HepG2 (cell line): ENCODE data around the gene FAM221A. TPM values are rescaled to one million over a fixed set of nuclear protein-coding genes. Genes with fewer than 3 reads are reported as not detected.

ENCODE experiments used
- CENPBD1 ChIP-seq: sonication (generic); formaldehyde crosslinking; IDR thresholded peaks from 2 replicates; pipeline ENCODE4 v1.8.0; 2022; ENCODE audit warnings: missing genetic modification reagents, low read depth, mild to moderate bottlenecking, borderline replicate concordance
- GRHL1 ChIP-seq: sonication (generic); formaldehyde crosslinking; conservative IDR thresholded peaks from 2 replicates; pipeline ENCODE4 v1.8.0; 2022; ENCODE audit warnings: missing genetic modification reagents
- IKZF4 ChIP-seq: sonication (generic); formaldehyde crosslinking; IDR thresholded peaks from 2 replicates; pipeline ENCODE4 v1.5.1; 2020; ENCODE audit warnings: borderline replicate concordance, mild to moderate bottlenecking, low read depth, missing genetic modification reagents; ENCODE audit errors: not compliant biosample characterization
- JARID2 ChIP-seq: sonication (generic); formaldehyde crosslinking; IDR thresholded peaks from 2 replicates; pipeline ENCODE4 v1.8.1; 2023; ENCODE audit warnings: missing genetic modification reagents, inconsistent platforms; ENCODE audit not compliant: insufficient replicate concordance
- KDM2A ChIP-seq: sonication (generic); formaldehyde crosslinking; IDR thresholded peaks from 2 replicates; pipeline ENCODE4 v1.4.0; 2020; ENCODE audit warnings: low read depth, missing genetic modification reagents, borderline replicate concordance
- KDM4B ChIP-seq: sonication (generic); formaldehyde crosslinking; IDR thresholded peaks from 2 replicates; pipeline ENCODE4 v1.4.0; 2020; ENCODE audit warnings: missing genetic modification reagents
- MED1 ChIP-seq: sonication (generic); formaldehyde crosslinking; IDR thresholded peaks from 2 replicates; pipeline ENCODE4 v1.4.0; 2020; ENCODE audit warnings: missing genetic modification reagents
- NONO ChIP-seq, 2 experiments: fragments of 450-650 bp in 1 of 2; sonication (generic) in 1 of 2; formaldehyde crosslinking in 1 of 2; IDR thresholded peaks in 1 of 2; conservative IDR thresholded peaks in 1 of 2; 2 replicates each; pipeline versions ENCODE4 v1.6.1 to v1.8.0; 2017 to 2022; ENCODE audit warnings: mild to moderate bottlenecking in 1 of 2, missing genetic modification reagents in 1 of 2, moderate library complexity in 1 of 2
- POLR2A ChIP-seq, 2 experiments: IDR thresholded peaks; 2 replicates each; pipeline ENCODE4 v1.6.1; 2011; ENCODE audit warnings: low read depth in 2 of 2, low read length in 2 of 2, mild to moderate bottlenecking in 1 of 2, moderate library complexity in 1 of 2; ENCODE audit not compliant: insufficient read depth in 1 of 2
- RAD21 ChIP-seq: fragments of 450-650 bp; formaldehyde crosslinking; IDR thresholded peaks from 2 replicates; pipeline ENCODE4 v1.5.0; 2020; ENCODE audit warnings: mild to moderate bottlenecking
- SKI ChIP-seq: fragments of 450-650 bp; IDR thresholded peaks from one replicate; pipeline ENCODE4 v1.6.1; 2018; ENCODE audit warnings: mild to moderate bottlenecking; ENCODE audit not compliant: partially characterized antibody
- SP2 ChIP-seq: sonication (generic); formaldehyde crosslinking; IDR thresholded peaks from 2 replicates; pipeline ENCODE4 v1.5.1; 2020; ENCODE audit warnings: mild to moderate bottlenecking, missing genetic modification reagents
- TP53 ChIP-seq: sonication (generic); formaldehyde crosslinking; conservative IDR thresholded peaks from 2 replicates; pipeline ENCODE4 v1.4.0; 2020; ENCODE audit warnings: missing genetic modification reagents
- ZHX1 ChIP-seq: sonication (generic); formaldehyde crosslinking; IDR thresholded peaks from 2 replicates; pipeline ENCODE4 v1.8.1; 2022; ENCODE audit warnings: low read depth, mild to moderate bottlenecking, missing genetic modification reagents
- ZNF10 ChIP-seq: sonication (generic); formaldehyde crosslinking; IDR thresholded peaks from 2 replicates; pipeline ENCODE4 v1.4.0; 2020; ENCODE audit warnings: mild to moderate bottlenecking, low read depth, missing genetic modification reagents, borderline replicate concordance
- ZNF260 ChIP-seq: sonication (generic); formaldehyde crosslinking; IDR thresholded peaks from 2 replicates; pipeline ENCODE4 v1.4.0; 2020; ENCODE audit warnings: missing genetic modification reagents, low read depth, mild to moderate bottlenecking, borderline replicate concordance
- ZNF33A ChIP-seq: sonication (generic); formaldehyde crosslinking; IDR thresholded peaks from 2 replicates; pipeline ENCODE4 v1.5.1; 2020; ENCODE audit warnings: missing genetic modification reagents, mild to moderate bottlenecking, moderate library complexity, borderline replicate concordance
- ZNF44 ChIP-seq: sonication (generic); formaldehyde crosslinking; IDR thresholded peaks from 2 replicates; pipeline ENCODE4 v1.5.1; 2020; ENCODE audit warnings: mild to moderate bottlenecking, missing genetic modification reagents
- ZNF720 ChIP-seq: sonication (generic); formaldehyde crosslinking; IDR thresholded peaks from 2 replicates; pipeline ENCODE4 v1.4.0; 2020; ENCODE audit warnings: missing genetic modification reagents
- ZSCAN22 ChIP-seq: sonication (generic); formaldehyde crosslinking; IDR thresholded peaks from 2 replicates; pipeline ENCODE4 v1.4.0; 2020; ENCODE audit warnings: mild to moderate bottlenecking, missing genetic modification reagents
- polyA plus RNA-seq, 8 experiments: library from polyadenylated mRNA; depleted of rRNA in 3 of 8; stranded (reverse) in 7 of 8; unstranded in 1 of 8; fragments of >200 nt; fragmentation: Illumina TruSeq in 4 of 8; extraction: Trizol in 4 of 8; gene quantifications; 2 replicates each; pipeline versions ENCODE4 v1.2.1 to v1.2.3, GENCODE V29; 2011 to 2016; ENCODE audit warnings: low read depth in 4 of 8, missing spikeins in 1 of 8, mixed read lengths in 1 of 8; ENCODE audit not compliant: insufficient read depth in 1 of 8
- total RNA-seq, 5 experiments: library from RNA; depleted of rRNA; stranded (reverse); fragments of >200 nt; fragmentation: Illumina TruSeq; extraction: Trizol; gene quantifications; 2 replicates each; pipeline ENCODE4 v1.2.3, GENCODE V29; 2016; ENCODE audit warnings: low read depth in 1 of 5
- TF ChIP-seq, protein P1 (sequence below): sonication (generic); formaldehyde crosslinking; IDR thresholded peaks from 2 replicates; pipeline ENCODE4 v1.4.0; 2020; ENCODE audit warnings: missing genetic modification reagents
- TF ChIP-seq, protein P2 (sequence below): sonication (generic); formaldehyde crosslinking; IDR thresholded peaks from 2 replicates; pipeline ENCODE4 v1.5.0; 2020; ENCODE audit warnings: mild to moderate bottlenecking, missing genetic modification reagents, moderate library complexity

FAM221A gene
- total and polyA plus RNA-seq, 2 of the 13 experiments (the other 11 are each of a cell fraction or from before 2014, with no cell fraction given) = 0.08 TPM; not detected in 1

DNA sequence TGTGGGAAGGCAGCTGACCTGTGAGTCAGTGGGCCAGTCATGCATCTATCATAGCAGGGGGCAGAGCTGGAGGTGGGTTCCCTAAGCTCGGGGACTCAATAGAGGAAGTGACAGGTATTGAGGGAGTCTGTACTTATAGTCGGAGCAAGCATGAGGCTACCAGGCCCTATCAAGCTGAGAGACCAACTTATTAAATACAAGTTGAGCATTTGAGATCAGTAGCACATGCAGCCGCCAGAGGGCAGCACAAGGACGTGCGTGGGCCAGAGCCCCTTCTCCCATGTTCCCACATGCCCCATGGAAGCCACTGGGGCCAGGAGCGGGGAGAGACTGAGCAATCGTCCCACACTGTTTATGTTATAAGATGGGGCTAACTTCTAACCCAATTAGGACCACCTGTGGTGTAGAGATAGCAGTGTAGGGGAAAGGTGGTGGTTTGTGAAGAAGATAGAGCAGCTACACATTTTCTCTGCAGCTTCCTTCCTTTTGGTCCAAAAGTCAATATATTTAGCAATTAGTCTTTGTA, 17.0 kb downstream of the FAM221A start (continued):
- TF ChIP-seq KDM2A (CRISPR knock-in tag) (no peak), ZSCAN22 (CRISPR knock-in tag) (no peak), NONO (IDR thresholded peaks at IDR 0.05) (no peak), NONO (CRISPR knock-in tag; conservative IDR thresholded peaks at IDR 0.05) (0 out of 2 replicates have a peak, but pooled peaks have one; percentile 37), ZNF720 (no peak), CENPBD1 (CRISPR knock-in tag) (no peak), POLR2A (IDR thresholded peaks at IDR 0.05; ENCODE audit: insufficient read depth in 1 of 2, low read depth in 2 of 2, low read length in 2 of 2) (no peak), SP2 (no peak), IKZF4 (CRISPR knock-in tag) (no peak), ZNF33A (CRISPR knock-in tag) (no peak), GRHL1 (no peak), TP53 (CRISPR knock-in tag) (no peak), MED1 (no peak), ZHX1 (no peak), ZNF260 (CRISPR knock-in tag) (no peak), KDM4B (no peak), JARID2 (no peak), SKI (no peak), ZNF44 (CRISPR knock-in tag) (no peak), RAD21 (CRISPR knock-in tag) (peak; percentile 68), ZNF10 (CRISPR knock-in tag) (no peak)
- TF ChIP-seq, protein P1, sequence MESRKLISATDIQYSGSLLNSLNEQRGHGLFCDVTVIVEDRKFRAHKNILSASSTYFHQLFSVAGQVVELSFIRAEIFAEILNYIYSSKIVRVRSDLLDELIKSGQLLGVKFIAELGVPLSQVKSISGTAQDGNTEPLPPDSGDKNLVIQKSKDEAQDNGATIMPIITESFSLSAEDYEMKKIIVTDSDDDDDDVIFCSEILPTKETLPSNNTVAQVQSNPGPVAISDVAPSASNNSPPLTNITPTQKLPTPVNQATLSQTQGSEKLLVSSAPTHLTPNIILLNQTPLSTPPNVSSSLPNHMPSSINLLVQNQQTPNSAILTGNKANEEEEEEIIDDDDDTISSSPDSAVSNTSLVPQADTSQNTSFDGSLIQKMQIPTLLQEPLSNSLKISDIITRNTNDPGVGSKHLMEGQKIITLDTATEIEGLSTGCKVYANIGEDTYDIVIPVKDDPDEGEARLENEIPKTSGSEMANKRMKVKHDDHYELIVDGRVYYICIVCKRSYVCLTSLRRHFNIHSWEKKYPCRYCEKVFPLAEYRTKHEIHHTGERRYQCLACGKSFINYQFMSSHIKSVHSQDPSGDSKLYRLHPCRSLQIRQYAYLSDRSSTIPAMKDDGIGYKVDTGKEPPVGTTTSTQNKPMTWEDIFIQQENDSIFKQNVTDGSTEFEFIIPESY (CRISPR knock-in tag) = no peak
- TF ChIP-seq, protein P2, sequence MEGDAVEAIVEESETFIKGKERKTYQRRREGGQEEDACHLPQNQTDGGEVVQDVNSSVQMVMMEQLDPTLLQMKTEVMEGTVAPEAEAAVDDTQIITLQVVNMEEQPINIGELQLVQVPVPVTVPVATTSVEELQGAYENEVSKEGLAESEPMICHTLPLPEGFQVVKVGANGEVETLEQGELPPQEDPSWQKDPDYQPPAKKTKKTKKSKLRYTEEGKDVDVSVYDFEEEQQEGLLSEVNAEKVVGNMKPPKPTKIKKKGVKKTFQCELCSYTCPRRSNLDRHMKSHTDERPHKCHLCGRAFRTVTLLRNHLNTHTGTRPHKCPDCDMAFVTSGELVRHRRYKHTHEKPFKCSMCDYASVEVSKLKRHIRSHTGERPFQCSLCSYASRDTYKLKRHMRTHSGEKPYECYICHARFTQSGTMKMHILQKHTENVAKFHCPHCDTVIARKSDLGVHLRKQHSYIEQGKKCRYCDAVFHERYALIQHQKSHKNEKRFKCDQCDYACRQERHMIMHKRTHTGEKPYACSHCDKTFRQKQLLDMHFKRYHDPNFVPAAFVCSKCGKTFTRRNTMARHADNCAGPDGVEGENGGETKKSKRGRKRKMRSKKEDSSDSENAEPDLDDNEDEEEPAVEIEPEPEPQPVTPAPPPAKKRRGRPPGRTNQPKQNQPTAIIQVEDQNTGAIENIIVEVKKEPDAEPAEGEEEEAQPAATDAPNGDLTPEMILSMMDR (CRISPR knock-in tag) = peak; percentile 81
